HEK293 (cell line): ENCODE results near the gene PTPRK.

Source experiments
- GLIS2 ChIP-seq: fragments of 450-650 bp; formaldehyde crosslinking; IDR thresholded peaks from 2 replicates; pipeline ENCODE4 v1.5.1; 2016; ENCODE audit warnings: missing biosample characterization, missing genetic modification characterization
- HOXA7 ChIP-seq: sonication (generic); formaldehyde crosslinking; IDR thresholded peaks from 2 replicates; pipeline ENCODE4 v1.8.1; 2022; ENCODE audit warnings: missing genetic modification reagents, borderline replicate concordance
- KLF17 ChIP-seq: fragments of 450-650 bp; formaldehyde crosslinking; IDR thresholded peaks from 2 replicates; pipeline ENCODE4 v1.5.1; 2016; ENCODE audit warnings: missing biosample characterization, missing genetic modification characterization
- KLF8 ChIP-seq: fragments of 450-650 bp; formaldehyde crosslinking; IDR thresholded peaks from 2 replicates; pipeline ENCODE4 v1.5.1; 2016; ENCODE audit warnings: missing biosample characterization, missing genetic modification characterization
- KLF9 ChIP-seq: fragments of 450-650 bp; formaldehyde crosslinking; IDR thresholded peaks from 2 replicates; pipeline ENCODE4 v1.5.1; 2016; ENCODE audit warnings: missing biosample characterization, missing genetic modification characterization, low read depth
- MZF1 ChIP-seq: fragments of 450-650 bp; formaldehyde crosslinking; IDR thresholded peaks from 2 replicates; pipeline ENCODE4 v1.5.1; 2017; ENCODE audit warnings: missing biosample characterization, missing genetic modification characterization, borderline replicate concordance
- PBX3 ChIP-seq: sonication (generic); formaldehyde crosslinking; IDR thresholded peaks from 2 replicates; pipeline ENCODE4 v1.8.1; 2022; ENCODE audit warnings: mild to moderate bottlenecking, moderate library complexity, missing genetic modification reagents
- REPIN1 ChIP-seq: fragments of 450-650 bp; formaldehyde crosslinking; IDR thresholded peaks from 2 replicates; pipeline ENCODE4 v1.5.1; 2017; ENCODE audit warnings: missing biosample characterization, missing genetic modification characterization, low read depth
- SCRT2 ChIP-seq: fragments of 450-650 bp; formaldehyde crosslinking; IDR thresholded peaks from 2 replicates; pipeline ENCODE4 v1.5.1; 2016; ENCODE audit warnings: missing biosample characterization, missing genetic modification characterization
- SP2 ChIP-seq: fragments of 450-650 bp; formaldehyde crosslinking; IDR thresholded peaks from 2 replicates; pipeline ENCODE4 v1.5.1; 2016; ENCODE audit warnings: missing biosample characterization, missing genetic modification characterization
- TCF7L2 ChIP-seq: IDR thresholded peaks from 2 replicates; pipeline ENCODE4 v1.6.1; 2011; ENCODE audit warnings: low read depth, mild to moderate bottlenecking, inconsistent platforms, low read length, moderate library complexity, borderline replicate concordance
- YY1 ChIP-seq: fragments of 450-650 bp; formaldehyde crosslinking; IDR thresholded peaks from 2 replicates; pipeline ENCODE4 v1.5.1; 2018; ENCODE audit warnings: missing biosample characterization, missing genetic modification characterization
- ZBTB26 ChIP-seq: fragments of 450-650 bp; formaldehyde crosslinking; optimal IDR thresholded peaks from 2 replicates; pipeline ENCODE3; 2016; ENCODE audit warnings: missing biosample characterization, mild to moderate bottlenecking, missing genetic modification characterization
- ZBTB8A ChIP-seq: fragments of 450-650 bp; formaldehyde crosslinking; IDR thresholded peaks from 2 replicates; pipeline ENCODE4 v1.5.1; 2016; ENCODE audit warnings: missing biosample characterization, missing genetic modification characterization
- ZIC2 ChIP-seq: fragments of 450-650 bp; formaldehyde crosslinking; IDR thresholded peaks from 2 replicates; pipeline ENCODE4 v1.5.1; 2016; ENCODE audit warnings: missing biosample characterization, missing genetic modification characterization
- ZNF133 ChIP-seq: fragments of 450-650 bp; formaldehyde crosslinking; IDR thresholded peaks from 2 replicates; pipeline ENCODE4 v1.5.1; 2016; ENCODE audit warnings: missing biosample characterization, missing genetic modification characterization
- ZNF211 ChIP-seq: fragments of 450-650 bp; formaldehyde crosslinking; IDR thresholded peaks from 2 replicates; pipeline ENCODE4 v1.5.1; 2016; ENCODE audit warnings: low read depth, missing biosample characterization, missing genetic modification characterization
- ZNF223 ChIP-seq: fragments of 450-650 bp; formaldehyde crosslinking; IDR thresholded peaks from 2 replicates; pipeline ENCODE4 v1.5.1; 2016; ENCODE audit warnings: missing biosample characterization, missing genetic modification characterization
- ZNF280D ChIP-seq: fragments of 450-650 bp; formaldehyde crosslinking; IDR thresholded peaks from 2 replicates; pipeline ENCODE4 v1.5.1; 2016; ENCODE audit warnings: missing biosample characterization, missing genetic modification characterization
- ZNF324 ChIP-seq: fragments of 450-650 bp; formaldehyde crosslinking; IDR thresholded peaks from 2 replicates; pipeline ENCODE4 v1.5.1; 2016; ENCODE audit warnings: missing biosample characterization, missing genetic modification characterization
- ZNF335 ChIP-seq: fragments of 450-650 bp; formaldehyde crosslinking; conservative IDR thresholded peaks from 2 replicates; pipeline ENCODE4 v1.5.1; 2016; ENCODE audit warnings: missing biosample characterization, missing genetic modification characterization
- ZNF423 ChIP-seq: fragments of 450-650 bp; formaldehyde crosslinking; IDR thresholded peaks from 2 replicates; pipeline ENCODE4 v1.5.1; 2016; ENCODE audit warnings: missing biosample characterization, missing genetic modification characterization
- ZNF510 ChIP-seq: fragments of 450-650 bp; formaldehyde crosslinking; IDR thresholded peaks from 2 replicates; pipeline ENCODE4 v1.5.1; 2018; ENCODE audit warnings: mild to moderate bottlenecking, missing genetic modification characterization, missing biosample characterization; ENCODE audit not compliant: insufficient replicate concordance
- ZNF530 ChIP-seq: fragments of 450-650 bp; formaldehyde crosslinking; IDR thresholded peaks from 2 replicates; pipeline ENCODE4 v1.5.1; 2016; ENCODE audit warnings: low read depth, missing biosample characterization, missing genetic modification characterization
- ZNF555 ChIP-seq: fragments of 450-650 bp; formaldehyde crosslinking; conservative IDR thresholded peaks from 2 replicates; pipeline ENCODE4 v1.5.1; 2017; ENCODE audit warnings: missing biosample characterization, mild to moderate bottlenecking, missing genetic modification characterization, inconsistent platforms
- ZNF558 ChIP-seq: fragments of 450-650 bp; formaldehyde crosslinking; IDR thresholded peaks from 2 replicates; pipeline ENCODE4 v1.5.1; 2016; ENCODE audit warnings: missing biosample characterization, missing genetic modification characterization
- ZNF660 ChIP-seq: fragments of 450-650 bp; IDR thresholded peaks from 2 replicates; pipeline ENCODE4 v1.5.1; 2018; ENCODE audit warnings: missing biosample characterization, mild to moderate bottlenecking, missing genetic modification characterization
- ZNF777 ChIP-seq: fragments of 450-650 bp; formaldehyde crosslinking; IDR thresholded peaks from 2 replicates; pipeline ENCODE4 v1.5.1; 2017; ENCODE audit warnings: missing biosample characterization, missing genetic modification characterization, borderline replicate concordance
- ZNF830 ChIP-seq: fragments of 450-650 bp; IDR thresholded peaks from 2 replicates; pipeline ENCODE4 v1.5.0; 2018; ENCODE audit warnings: missing biosample characterization, missing genetic modification characterization, low read depth, mild to moderate bottlenecking, moderate library complexity
- ZNF837 ChIP-seq: fragments of 450-650 bp; formaldehyde crosslinking; IDR thresholded peaks from 2 replicates; pipeline ENCODE4 v1.5.1; 2016; ENCODE audit warnings: missing biosample characterization, missing genetic modification characterization
- ZSCAN16 ChIP-seq: fragments of 450-650 bp; formaldehyde crosslinking; IDR thresholded peaks from 2 replicates; pipeline ENCODE4 v1.5.1; 2016; ENCODE audit warnings: missing biosample characterization, missing genetic modification characterization
- TF ChIP-seq, protein P1 (sequence below): fragments of 450-650 bp; formaldehyde crosslinking; IDR thresholded peaks from 2 replicates; pipeline ENCODE4 v1.5.1; 2016; ENCODE audit warnings: missing biosample characterization, missing genetic modification characterization

Gene PTPRK

GRCh38 chr6:128520436-128521281 lies at the start of gene PTPRK (continued):
- TF ChIP-seq ZNF830 (no peak), TCF7L2 (peak; percentile 67; the same call in 1 of the 2 replicates), ZNF133 (no peak), ZBTB8A (tag by site-specific recombination) (peak; percentile 69), REPIN1 (tag by site-specific recombination) (no peak), GLIS2 (tag by site-specific recombination) (peak; percentile 7), ZNF223 (tag by site-specific recombination) (no peak), ZNF280D (tag by site-specific recombination) (no peak), ZNF530 (tag by site-specific recombination) (no peak), ZNF335 (tag by site-specific recombination) (peak; percentile 43), ZNF423 (no peak), ZNF211 (tag by site-specific recombination) (no peak), ZNF324 (tag by site-specific recombination) (0 out of 2 replicates have a peak, but pooled peaks have one; percentile 32), ZBTB26 (tag by site-specific recombination) (peak; percentile 66), KLF9 (peak; percentile 63), ZNF837 (tag by site-specific recombination) (no peak), ZNF777 (tag by site-specific recombination) (no peak), SP2 (tag by site-specific recombination) (peak; percentile 50; the same call in 1 of the 2 replicates), ZNF660 (tag by site-specific recombination) (peak; percentile 45; the same call in 1 of the 2 replicates), ZNF558 (no peak), ZIC2 (tag by site-specific recombination) (0 out of 2 replicates have a peak, but pooled peaks have one; percentile 2), ZSCAN16 (tag by site-specific recombination) (no peak), ZNF510 (tag by site-specific recombination) (no peak), ZNF555 (tag by site-specific recombination) (no peak), PBX3 (peak; percentile 68; the same call in 1 of the 2 replicates), YY1 (tag by site-specific recombination) (peak; percentile 42; the same call in 1 of the 2 replicates), MZF1 (tag by site-specific recombination) (peak; percentile 96), HOXA7 (CRISPR knock-in tag) (peak; percentile 17; the same call in 1 of the 2 replicates), KLF8 (peak; percentile 65; the same call in 1 of the 2 replicates), SCRT2 (tag by site-specific recombination) (peak; percentile 60), KLF17 (tag by site-specific recombination) (0 out of 2 replicates have a peak, but pooled peaks have one; percentile 14)
- TF ChIP-seq, protein P1, sequence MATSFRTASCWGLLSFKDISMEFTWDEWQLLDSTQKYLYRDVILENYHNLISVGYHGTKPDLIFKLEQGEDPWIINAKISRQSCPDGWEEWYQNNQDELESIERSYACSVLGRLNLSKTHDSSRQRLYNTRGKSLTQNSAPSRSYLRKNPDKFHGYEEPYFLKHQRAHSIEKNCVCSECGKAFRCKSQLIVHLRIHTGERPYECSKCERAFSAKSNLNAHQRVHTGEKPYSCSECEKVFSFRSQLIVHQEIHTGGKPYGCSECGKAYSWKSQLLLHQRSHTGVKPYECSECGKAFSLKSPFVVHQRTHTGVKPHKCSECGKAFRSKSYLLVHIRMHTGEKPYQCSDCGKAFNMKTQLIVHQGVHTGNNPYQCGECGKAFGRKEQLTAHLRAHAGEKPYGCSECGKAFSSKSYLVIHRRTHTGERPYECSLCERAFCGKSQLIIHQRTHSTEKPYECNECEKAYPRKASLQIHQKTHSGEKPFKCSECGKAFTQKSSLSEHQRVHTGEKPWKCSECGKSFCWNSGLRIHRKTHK (tag by site-specific recombination): no peak
